ENCODE measurements around the gene VGLL4.

The VGLL4 gene

GRCh38 chr3:11563159-11563864 lies 80.4 kb downstream of the VGLL4 start:
- no peak for DNase-seq

- DNase-seq = no peak
Observed at GRCh38 chr3:11562277-11562881, 81.3 kb downstream of the VGLL4 start.

GRCh38 chr3:11560746-11561145 lies 83.0 kb downstream of the VGLL4 start:
- no peak for DNase-seq

- no peak for DNase-seq
Observed at GRCh38 chr3:11559816-11560633, 83.7 kb downstream of the VGLL4 start.

- no peak for DNase-seq
Observed at GRCh38 chr3:11558918-11559815, 84.5 kb downstream of the VGLL4 start.

- DNase-seq = no peak
Observed at GRCh38 chr3:11558411-11558903, 85.3 kb downstream of the VGLL4 start.

- DNase-seq = no peak
Observed at GRCh38 chr3:11558002-11558401, 85.7 kb downstream of the VGLL4 start.

- DNase-seq = peak; percentile 33
Observed at GRCh38 chr3:11556851-11557644, 86.7 kb downstream of the VGLL4 start.

- DNase-seq = no peak
Observed at GRCh38 chr3:11555881-11556633, 87.7 kb downstream of the VGLL4 start.

- no peak for DNase-seq
Observed at GRCh38 chr3:11555211-11555782, 88.4 kb downstream of the VGLL4 start.

- no peak for DNase-seq
Observed at GRCh38 chr3:11554666-11555065, 89.0 kb downstream of the VGLL4 start.

GRCh38 chr3:11554236-11554610 lies 89.5 kb downstream of the VGLL4 start:
- no peak for DNase-seq

GRCh38 chr3:11553436-11554235 lies 90.1 kb downstream of the VGLL4 start:
- DNase-seq = peak; percentile 25

- DNase-seq = no peak
Observed at GRCh38 chr3:11552289-11553264, 91.1 kb downstream of the VGLL4 start.

GRCh38 chr3:11551036-11551435 lies 92.7 kb downstream of the VGLL4 start:
- DNase-seq = no peak

GRCh38 chr3:11549580-11550140 lies 94.1 kb downstream of the VGLL4 start:
- DNase-seq = no peak

- DNase-seq = peak; percentile 94
Observed at GRCh38 chr3:11548721-11549131, 95.0 kb downstream of the VGLL4 start.

GRCh38 chr3:11547498-11547897 lies 96.2 kb downstream of the VGLL4 start:
- DNase-seq = no peak

Data from NCI-H69 (cell line).